GM23248 (cell line): ENCODE data around the gene BAG1.

Experiments used
- EZH2 ChIP-seq: fragments of 200-600 bp; sonication (generic); IDR thresholded peaks from 2 replicates; pipeline ENCODE4 v1.6.1; 2018; ENCODE audit warnings: antibody characterized with exemption, mild to moderate bottlenecking; ENCODE audit not compliant: insufficient read depth, poor library complexity, severe bottlenecking
- EZH2phosphoT487 ChIP-seq: fragments of 200-600 bp; sonication (generic); IDR thresholded peaks from 2 replicates; pipeline ENCODE4 v1.6.1; 2018; ENCODE audit warnings: antibody characterized with exemption, moderate library complexity, mild to moderate bottlenecking, low read depth; ENCODE audit not compliant: insufficient read depth

- no peak for TF ChIP-seq EZH2phosphoT487
- TF ChIP-seq EZH2 = no peak
Measured at GRCh38 chr9:33287087-33287490, 22.6 kb upstream of the BAG1 start.
